Subcutaneous abdominal adipose tissue (tissue), 5 donors: ENCODE data around the gene GPR137C.

ENCODE experiments used
- H3K27ac ChIP-seq: one replicate; pipeline ENCODE4 v1.7.0; 2013; ENCODE audit warnings: low read depth, mild to moderate bottlenecking, inconsistent platforms, low read length, moderate library complexity
- H3K27me3 ChIP-seq, 5 donors: one replicate each; pipeline ENCODE4 v1.7.0; 2013; ENCODE audit warnings: low read length in 5 of 5, inconsistent platforms in 1 of 5; ENCODE audit not compliant: control insufficient read depth in 5 of 5, insufficient read depth in 4 of 5
- H3K36me3 ChIP-seq, 5 donors: one replicate each; pipeline ENCODE4 v1.7.0; 2013; ENCODE audit warnings: low read length in 5 of 5; ENCODE audit not compliant: control insufficient read depth in 5 of 5, insufficient read depth in 5 of 5
- H3K4me1 ChIP-seq, 5 donors: one replicate each; pipeline ENCODE4 v1.7.0; 2013; ENCODE audit warnings: low read length in 5 of 5, mild to moderate bottlenecking in 3 of 5, moderate library complexity in 1 of 5; ENCODE audit not compliant: control insufficient read depth in 5 of 5, insufficient read depth in 5 of 5
- H3K4me3 ChIP-seq, 5 donors: one replicate each; pipeline ENCODE4 v1.7.0; 2013; ENCODE audit warnings: low read length in 5 of 5, low read depth in 1 of 5
- H3K9ac ChIP-seq, 5 donors: one replicate each; pipeline ENCODE4 v1.7.0; 2013; ENCODE audit warnings: low read length in 5 of 5, mild to moderate bottlenecking in 4 of 5, moderate library complexity in 3 of 5
- H3K9me3 ChIP-seq, 5 donors: one replicate each; pipeline ENCODE4 v1.7.0; 2013; ENCODE audit warnings: low read length in 5 of 5; ENCODE audit not compliant: control insufficient read depth in 5 of 5
- donor health status: healthy.
- donor health status: healthy.
- donor health status: healthy.
- donor health status: healthy.
- donor health status: healthy.

The GPR137C gene

DNA sequence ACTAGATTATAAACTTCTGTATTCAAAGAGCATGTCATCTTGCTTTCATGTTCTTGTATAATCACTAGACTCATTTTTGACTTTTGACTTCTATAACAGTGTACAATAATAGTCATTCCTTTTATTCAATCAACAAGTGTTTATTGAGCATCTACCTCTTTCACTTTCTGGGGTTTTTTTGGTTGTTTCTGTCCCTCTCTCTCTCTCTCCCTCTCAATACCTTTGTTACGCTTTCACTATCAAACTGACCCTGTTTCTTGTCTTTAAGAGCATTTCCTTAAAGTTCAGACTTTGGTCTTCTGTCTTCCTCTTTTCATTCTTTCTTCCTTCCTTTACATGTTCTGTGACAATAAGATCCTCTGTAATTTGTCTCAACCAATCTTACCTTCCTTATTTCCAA, 49.5 kb downstream of the GPR137C start:
- H3K9ac ChIP-seq: no peak overlapping the region
- H3K9me3 ChIP-seq: peaks cover 0 to 16% (median 6%) of the 10 kb centered on the region in 5 donors
- H3K27ac ChIP-seq: no peak overlapping the region
- H3K4me3 ChIP-seq: no peak overlapping the region
- H3K4me1 ChIP-seq: no peaks in the 10 kb centered on the region
- no peaks in the 10 kb centered on the region for H3K36me3 ChIP-seq
- no peaks in the 10 kb centered on the region for H3K27me3 ChIP-seq

GRCh38 chr14:52607061-52607460, 54.4 kb downstream of the GPR137C start:
- no peaks in the 10 kb centered on the region for H3K36me3 ChIP-seq

DNA sequence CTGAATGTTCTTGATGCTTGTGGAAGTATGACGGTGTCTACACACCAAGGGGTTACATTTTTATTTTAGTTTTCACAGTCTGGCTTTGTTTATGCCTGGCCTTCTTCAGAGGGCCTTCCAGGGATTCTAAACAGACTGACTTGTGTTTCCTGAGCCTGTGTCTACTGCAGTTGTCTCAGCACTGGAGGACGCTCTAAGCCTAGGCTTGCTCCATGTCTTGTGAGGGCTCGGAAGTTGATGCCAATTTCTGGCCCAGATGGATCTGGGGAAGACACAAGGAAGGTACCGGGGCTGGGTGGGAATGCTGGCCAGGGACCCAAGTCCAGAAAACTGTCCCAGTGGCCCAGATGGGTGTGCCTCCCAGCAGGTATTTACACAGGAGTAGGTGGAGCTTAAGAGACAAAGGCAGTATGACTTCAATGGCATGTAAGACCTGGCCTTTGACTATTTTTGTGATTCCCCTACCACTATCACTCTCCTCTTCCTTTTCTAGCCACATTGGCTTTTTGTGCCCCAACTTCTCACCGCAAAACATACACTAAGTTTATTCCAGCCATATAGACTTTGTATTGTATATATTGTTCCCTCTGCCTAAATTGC, 56.9 kb downstream of the GPR137C start:
- no peak overlapping the region for H3K27ac ChIP-seq
- no peaks in the 10 kb centered on the region for H3K27me3 ChIP-seq
- H3K9ac ChIP-seq: no peak overlapping the region
- no peak overlapping the region for H3K4me3 ChIP-seq
- H3K36me3 ChIP-seq: no peaks in the 10 kb centered on the region
- H3K9me3 ChIP-seq: peaks cover 0 to 5% (median 2%) of the 10 kb centered on the region in 5 donors
- no peaks in the 10 kb centered on the region for H3K4me1 ChIP-seq

More at GRCh38 chr14:52607061-52607460, 54.4 kb downstream of the GPR137C start:
- H3K9me3 ChIP-seq: peaks cover 0 to 16% (median 6%) of the 10 kb centered on the region in 5 donors
- no peaks in the 10 kb centered on the region for H3K27me3 ChIP-seq
- H3K4me1 ChIP-seq: no peaks in the 10 kb centered on the region
- H3K9ac ChIP-seq: no peak overlapping the region
- no peak overlapping the region for H3K4me3 ChIP-seq
- H3K27ac ChIP-seq: no peak overlapping the region

DNA sequence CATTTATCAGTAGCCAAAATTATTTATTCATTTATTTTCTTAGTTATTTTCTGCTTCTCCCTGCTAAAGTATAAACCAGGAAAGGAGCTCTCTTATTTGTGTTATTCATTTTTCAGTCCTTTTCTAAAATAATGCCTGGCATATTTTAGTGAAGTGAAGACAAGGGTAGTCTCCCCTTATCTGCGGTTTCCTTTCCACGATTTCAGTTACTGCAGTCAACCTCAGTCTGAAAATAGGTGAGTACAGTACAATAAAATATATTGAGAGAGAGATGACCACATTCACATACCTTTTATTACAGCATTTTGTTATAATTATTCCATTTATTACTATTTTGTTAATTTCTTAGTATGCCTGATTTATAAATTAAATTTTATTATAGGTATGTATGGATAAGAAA, 57.6 kb downstream of the GPR137C start:
- Histone ChIP-seq H3K27me3 (no peaks in the 10 kb centered on the region), H3K4me3 (no peak overlapping the region), H3K27ac (no peak overlapping the region), H3K36me3 (no peaks in the 10 kb centered on the region), H3K4me1 (no peaks in the 10 kb centered on the region), H3K9me3 (peaks cover 0 to 4% (median 0%) of the 10 kb centered on the region in 5 donors), H3K9ac (no peak overlapping the region)

- no peak overlapping the region for H3K4me3 ChIP-seq
- no peaks in the 10 kb centered on the region for H3K9me3 ChIP-seq
- H3K9ac ChIP-seq: no peak overlapping the region
- H3K4me1 ChIP-seq: no peaks in the 10 kb centered on the region
- no peaks in the 10 kb centered on the region for H3K27me3 ChIP-seq
- H3K36me3 ChIP-seq: no peaks in the 10 kb centered on the region
- H3K27ac ChIP-seq: no peak overlapping the region
Measured at GRCh38 chr14:52618602-52619001, 66.0 kb downstream of the GPR137C start.

GRCh38 chr14:52619687-52620086, 67.1 kb downstream of the GPR137C start:
- Histone ChIP-seq H3K9ac (no peak overlapping the region), H3K4me1 (no peaks in the 10 kb centered on the region), H3K36me3 (no peaks in the 10 kb centered on the region), H3K27me3 (no peaks in the 10 kb centered on the region), H3K9me3 (no peaks in the 10 kb centered on the region), H3K27ac (no peak overlapping the region), H3K4me3 (no peak overlapping the region)

DNA sequence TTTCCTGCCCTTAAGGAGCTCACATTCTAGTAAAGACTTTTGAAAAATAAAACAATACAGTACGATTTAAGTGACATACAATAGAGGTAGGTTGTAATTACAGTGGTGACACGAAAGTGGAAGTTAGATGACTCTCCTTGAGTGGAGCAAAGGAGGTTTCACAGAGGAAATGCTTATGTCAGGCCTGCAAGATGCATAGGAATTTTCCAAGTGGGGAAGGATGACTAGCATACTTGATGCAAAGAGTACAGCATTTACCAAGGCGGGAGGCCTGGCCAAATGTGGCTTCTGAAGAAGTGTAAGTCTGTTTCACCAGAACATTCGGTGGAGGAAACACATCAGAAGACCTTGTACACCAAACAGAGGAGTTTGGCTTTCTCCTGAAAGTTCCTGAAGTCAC, 87.5 kb downstream of the GPR137C start:
- H3K36me3 ChIP-seq: peaks cover 6 to 15% (median 12%) of the 10 kb centered on the region in 5 donors
- peaks cover 0 to 3% (median 0%) of the 10 kb centered on the region in 5 donors for H3K9me3 ChIP-seq
- no peaks in the 10 kb centered on the region for H3K27me3 ChIP-seq
- no peaks in the 10 kb centered on the region for H3K4me1 ChIP-seq
- H3K4me3 ChIP-seq: no peak overlapping the region
- H3K27ac ChIP-seq: no peak overlapping the region
- no peak overlapping the region for H3K9ac ChIP-seq

GRCh38 chr14:52641745-52642144, 89.1 kb downstream of the GPR137C start:
- Histone ChIP-seq H3K27ac (no peak overlapping the region), H3K36me3 (peaks cover 12 to 27% (median 19%) of the 10 kb centered on the region in 5 donors), H3K9ac (no peak overlapping the region), H3K4me3 (no peak overlapping the region), H3K4me1 (no peaks in the 10 kb centered on the region), H3K27me3 (no peaks in the 10 kb centered on the region), H3K9me3 (peaks cover 0 to 3% (median 0%) of the 10 kb centered on the region in 5 donors)

GRCh38 chr14:52649511-52649910, 96.9 kb downstream of the GPR137C start:
- Histone ChIP-seq H3K4me1 (no peaks in the 10 kb centered on the region), H3K27ac (no peak overlapping the region), H3K36me3 (peaks cover 15 to 40% (median 36%) of the 10 kb centered on the region in 5 donors), H3K27me3 (no peaks in the 10 kb centered on the region), H3K4me3 (no peak overlapping the region), H3K9me3 (no peaks in the 10 kb centered on the region), H3K9ac (no peak overlapping the region)

DNA sequence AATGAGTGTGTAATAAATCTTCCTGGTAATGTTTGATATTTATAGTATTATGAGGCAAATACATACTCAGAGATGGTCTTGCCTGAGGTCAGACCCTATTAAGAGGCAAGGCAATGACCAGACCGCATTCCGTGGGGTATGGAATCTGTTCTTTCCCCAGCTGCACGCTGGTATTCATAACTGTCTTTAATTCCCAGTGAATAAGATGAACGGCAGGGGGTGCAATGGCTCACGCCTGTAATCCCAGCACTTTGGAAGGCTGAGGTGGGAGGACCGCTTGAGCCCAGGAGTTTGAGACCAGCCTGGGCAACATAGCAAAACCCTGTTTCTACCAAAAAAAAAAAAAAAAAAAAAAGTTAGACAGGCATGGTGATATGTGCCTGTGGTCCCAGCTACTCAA, 98.1 kb downstream of the GPR137C start:
- H3K9ac ChIP-seq: no peak overlapping the region
- no peaks in the 10 kb centered on the region for H3K9me3 ChIP-seq
- no peaks in the 10 kb centered on the region for H3K4me1 ChIP-seq
- no peaks in the 10 kb centered on the region for H3K27me3 ChIP-seq
- no peak overlapping the region for H3K27ac ChIP-seq
- peaks cover 11 to 35% (median 33%) of the 10 kb centered on the region in 5 donors for H3K36me3 ChIP-seq
- H3K4me3 ChIP-seq: no peak overlapping the region
